SIG-M5 (cell line): ENCODE results near the gene SETBP1.
"Not testable (repeated sequence)": the region's sequence is repeated elsewhere in the genome, so short reads cannot be mapped to it uniquely, and the experiment has no call there.

Source experiments
- DNase-seq: peaks from one replicate; lab custom pipeline; 2025; lab: John Stamatoyannopoulos, UW

The SETBP1 gene

GRCh38 chr18:44791520-44791919 lies 110.8 kb downstream of the SETBP1 start:
- DNase-seq, result no peak

- no peak for DNase-seq
Observed at GRCh38 chr18:44792456-44793061, 111.9 kb downstream of the SETBP1 start.

- DNase-seq, result no peak
Observed at GRCh38 chr18:44793194-44793593, 112.5 kb downstream of the SETBP1 start.

- no peak for DNase-seq
Observed at GRCh38 chr18:44793685-44794084, 113.0 kb downstream of the SETBP1 start.

GRCh38 chr18:44795241-44795640 lies 114.6 kb downstream of the SETBP1 start:
- DNase-seq, result no peak

GRCh38 chr18:44796429-44797428 lies 116.0 kb downstream of the SETBP1 start:
- DNase-seq, result no peak

GRCh38 chr18:44798433-44799048 lies 117.9 kb downstream of the SETBP1 start:
- no peak for DNase-seq

- DNase-seq, result no peak
Observed at GRCh38 chr18:44799382-44799906, 118.8 kb downstream of the SETBP1 start.

- no peak for DNase-seq
Observed at GRCh38 chr18:44799907-44800421, 119.3 kb downstream of the SETBP1 start.

GRCh38 chr18:44800766-44801165 lies 120.1 kb downstream of the SETBP1 start:
- DNase-seq, result not testable (repeated sequence)

- DNase-seq, result no peak
Observed at GRCh38 chr18:44801781-44802180, 121.1 kb downstream of the SETBP1 start.

GRCh38 chr18:44802508-44802907 lies 121.8 kb downstream of the SETBP1 start:
- DNase-seq, result no peak

- DNase-seq, result no peak
Observed at GRCh38 chr18:44803019-44803650, 122.4 kb downstream of the SETBP1 start.

- DNase-seq, result no peak
Observed at GRCh38 chr18:44804033-44804432, 123.3 kb downstream of the SETBP1 start.

- DNase-seq, result no peak
Observed at GRCh38 chr18:44805176-44805575, 124.5 kb downstream of the SETBP1 start.

GRCh38 chr18:44805643-44806042 lies 125.0 kb downstream of the SETBP1 start:
- no peak for DNase-seq

- no peak for DNase-seq
Observed at GRCh38 chr18:44807766-44808165, 127.1 kb downstream of the SETBP1 start.

- no peak for DNase-seq
Observed at GRCh38 chr18:44811572-44812125, 131.0 kb downstream of the SETBP1 start.

- DNase-seq, result no peak
Observed at GRCh38 chr18:44812426-44812825, 131.7 kb downstream of the SETBP1 start.

- DNase-seq, result no peak
Observed at GRCh38 chr18:44813586-44813985, 132.9 kb downstream of the SETBP1 start.

- DNase-seq, result no peak
Observed at GRCh38 chr18:44815108-44815507, 134.4 kb downstream of the SETBP1 start.
